GM18498 (cell line): ENCODE results near the gene HTR4.
"Not testable (repeated sequence)": the region's sequence is repeated elsewhere in the genome, so short reads cannot be mapped to it uniquely, and the experiment has no call there.

ENCODE experiments used
- ATAC-seq: cut with Tn5 transposase; IDR thresholded peaks from one replicate; pipeline ENCODE4 v1.9.1; 2021; ENCODE audit warnings: mild to moderate bottlenecking, moderate library complexity; ENCODE audit not compliant: unreplicated experiment

Gene HTR4

DNA sequence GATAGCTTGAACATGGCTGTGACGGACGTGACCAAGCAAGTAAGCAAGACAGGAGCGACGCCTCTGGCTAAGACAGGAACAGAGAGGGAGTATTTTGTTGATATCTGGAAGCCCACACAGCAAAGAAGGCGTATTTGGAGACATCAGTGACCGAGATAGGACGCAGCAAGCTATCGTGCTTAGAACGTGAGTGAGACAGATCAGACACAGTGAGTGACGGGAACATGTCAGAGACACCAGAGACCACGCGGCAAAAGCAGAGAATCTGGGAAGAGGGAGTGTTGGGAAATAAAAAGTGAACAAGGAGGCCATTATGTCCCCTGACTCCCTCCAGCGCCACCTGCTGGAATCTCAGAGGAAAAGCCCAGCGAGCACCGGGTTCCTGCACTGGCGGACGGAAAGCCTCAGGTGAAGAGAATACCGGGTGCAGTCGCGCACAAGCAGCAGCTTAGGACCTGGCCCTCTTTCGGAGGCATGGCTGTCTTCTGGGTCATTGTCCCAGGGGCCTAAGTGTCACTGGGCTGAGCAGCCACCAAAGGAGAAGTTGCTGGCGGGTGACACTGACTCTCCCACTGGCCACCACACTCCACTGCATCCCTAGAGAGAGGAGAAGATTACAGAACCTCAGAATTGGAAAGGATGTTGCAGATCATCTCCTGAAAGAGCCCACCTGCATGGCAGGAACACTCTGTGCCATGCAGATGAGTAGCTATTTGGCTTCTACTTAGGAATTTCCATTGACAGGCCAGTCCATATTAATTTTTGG, 171.4 kb downstream of the HTR4 start:
- peak; percentile 95 for ATAC-seq

DNA sequence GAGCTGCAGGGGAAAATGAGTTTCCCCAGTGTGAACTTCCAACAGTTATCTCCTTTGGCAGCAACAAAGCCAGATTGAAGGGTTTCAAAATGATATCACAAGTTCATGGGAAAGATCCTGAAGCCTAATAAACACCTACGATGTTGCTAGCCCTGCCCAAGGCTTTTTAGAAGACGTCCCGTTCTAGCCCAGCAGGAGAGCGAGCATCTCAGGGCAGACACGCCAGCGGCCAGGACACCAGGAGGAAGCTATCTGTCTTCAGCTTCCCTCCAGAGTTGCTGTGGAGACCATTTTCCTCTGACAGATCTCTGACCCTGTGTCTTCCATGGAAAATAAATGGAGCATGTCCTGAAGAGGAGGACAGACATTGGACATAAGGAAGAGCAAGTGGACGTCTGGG, 172.1 kb downstream of the HTR4 start:
- no peak for ATAC-seq

DNA sequence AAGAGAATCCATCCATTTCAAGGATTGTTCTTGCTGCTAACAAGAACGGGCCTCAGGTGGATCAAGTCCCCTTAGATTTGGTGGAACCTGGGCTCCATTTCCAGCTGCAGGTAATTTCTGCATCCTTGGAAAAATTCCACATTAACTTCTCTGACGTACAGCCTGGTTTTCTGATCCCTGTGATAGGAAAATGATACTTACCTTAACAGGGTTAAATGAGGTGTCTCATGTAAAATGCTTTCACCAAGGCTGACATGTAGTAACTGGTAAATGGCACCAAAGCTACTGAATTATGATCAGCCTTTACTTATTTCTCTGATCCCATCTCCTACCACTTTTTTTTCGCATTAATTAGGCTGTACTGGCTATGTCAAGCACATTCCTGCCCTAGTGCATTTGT, 176.9 kb downstream of the HTR4 start:
- no peak for ATAC-seq

DNA sequence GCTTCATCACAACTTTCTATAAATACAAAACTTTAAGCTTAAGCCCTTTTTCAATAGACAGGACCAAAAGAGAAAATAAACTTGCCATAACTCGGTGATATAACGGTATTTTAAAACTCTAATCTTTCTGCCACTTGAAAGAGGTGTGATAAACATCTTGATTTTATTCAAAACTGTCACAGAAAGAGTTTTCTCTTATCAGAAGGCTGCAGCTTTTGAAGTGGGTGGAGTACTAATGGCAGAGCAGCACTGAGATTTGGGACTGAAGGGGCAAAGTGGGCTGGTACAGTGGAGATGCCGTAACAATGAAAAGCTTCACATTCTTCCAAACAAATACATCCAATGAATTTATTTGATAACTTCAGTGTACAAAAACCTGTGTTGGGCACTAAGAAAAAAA, 178.0 kb downstream of the HTR4 start:
- no peak for ATAC-seq

DNA sequence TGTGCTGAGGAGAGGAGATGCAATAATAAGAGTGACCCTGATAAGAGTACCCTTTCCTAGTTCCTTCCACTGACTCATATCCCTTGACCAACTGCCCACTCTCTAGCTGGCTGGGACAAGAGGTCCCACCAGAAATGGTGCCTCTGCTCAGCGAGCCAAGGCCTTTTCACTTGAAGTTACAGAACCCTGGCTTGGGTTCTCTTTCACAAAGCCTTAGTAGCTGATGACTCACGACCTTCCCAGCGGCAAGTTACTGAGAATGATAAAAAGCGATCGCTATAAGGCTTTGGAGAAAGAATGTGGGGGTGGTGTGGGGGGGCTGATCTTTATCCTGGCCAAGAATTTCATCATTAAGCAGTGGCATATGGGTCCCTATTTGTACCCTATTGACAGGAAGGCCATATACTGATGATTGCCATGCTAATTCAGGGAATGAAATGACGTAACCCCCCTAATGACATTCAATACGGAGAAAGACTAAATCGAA, 180.3 kb downstream of the HTR4 start:
- ATAC-seq: no peak

DNA sequence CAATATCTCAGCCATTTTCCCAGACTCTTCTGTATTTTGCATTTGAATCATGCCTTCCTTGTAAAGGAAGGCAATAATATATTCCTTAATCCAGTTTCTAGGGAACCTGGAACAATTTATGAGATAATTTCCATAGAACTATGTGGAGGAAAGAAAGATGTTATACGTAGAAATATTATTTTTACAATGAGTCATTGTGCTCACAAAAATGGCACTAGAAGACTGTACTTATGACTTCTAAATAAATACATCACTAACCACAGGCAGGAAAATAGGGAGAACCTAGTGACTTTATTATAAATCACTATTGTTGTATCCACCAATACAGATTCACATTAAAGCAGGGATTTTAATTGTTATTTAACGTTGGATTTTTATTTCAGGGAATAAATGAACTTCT, 182.9 kb downstream of the HTR4 start:
- no peak for ATAC-seq

DNA sequence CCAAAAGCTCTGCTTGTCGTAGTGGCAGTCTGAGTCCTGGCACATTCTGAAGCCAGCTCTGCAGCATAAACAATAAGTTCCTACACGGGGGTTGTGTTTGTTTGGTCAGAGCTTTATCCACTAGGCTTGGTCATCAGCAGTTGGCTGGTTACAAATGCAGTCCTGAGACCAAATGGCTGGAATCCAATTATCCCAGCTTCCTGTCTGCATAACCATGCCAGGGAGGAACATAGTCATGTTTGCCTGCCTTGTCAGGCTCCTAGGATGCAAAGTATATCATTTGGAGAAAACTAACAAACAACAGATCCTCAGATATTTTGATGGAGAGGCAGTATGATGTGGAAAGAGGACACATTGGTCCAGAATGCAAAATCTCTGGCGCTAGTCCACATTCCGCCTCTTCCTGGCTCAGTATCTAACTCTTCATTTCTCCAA, 184.8 kb downstream of the HTR4 start:
- no peak for ATAC-seq

DNA sequence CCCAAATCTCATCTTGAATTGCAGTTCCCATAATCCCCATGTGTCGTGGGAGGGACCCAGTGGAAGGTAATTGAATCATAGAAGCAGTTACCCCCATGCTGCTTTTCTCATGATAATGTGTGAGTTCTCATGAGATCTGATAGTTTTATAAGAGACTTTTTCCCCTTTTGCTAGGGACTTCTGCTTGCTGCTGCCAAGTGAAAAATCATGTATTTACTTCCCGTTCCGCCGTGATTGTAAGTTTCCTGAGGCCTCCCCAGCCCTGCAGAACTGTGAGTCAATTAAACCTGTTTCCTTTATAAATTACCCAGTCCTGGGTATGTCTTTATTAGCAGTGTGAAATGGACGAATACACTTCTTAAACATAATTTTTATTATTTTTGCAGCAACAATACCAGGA, 185.6 kb downstream of the HTR4 start:
- ATAC-seq: not testable (repeated sequence)

DNA sequence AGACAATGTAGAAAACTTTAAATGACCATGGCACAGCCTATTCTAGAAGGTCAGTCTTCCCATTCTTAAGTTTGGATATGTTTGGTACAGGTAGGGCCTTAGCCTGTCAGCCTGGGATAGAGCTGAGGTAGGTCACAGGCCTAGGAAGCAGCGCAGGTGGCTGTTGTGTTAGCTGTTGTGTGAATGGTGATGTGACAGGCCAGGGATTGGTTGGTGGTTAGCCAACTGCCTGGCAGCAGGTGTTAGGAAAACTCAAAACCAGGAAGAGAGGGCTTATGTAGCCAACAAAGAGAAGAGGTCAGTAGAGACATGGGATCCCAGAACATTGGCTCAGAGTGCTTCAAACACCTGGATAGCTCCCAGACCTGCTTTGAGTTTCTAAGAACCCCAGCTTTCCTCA, 186.4 kb downstream of the HTR4 start:
- ATAC-seq: no peak

DNA sequence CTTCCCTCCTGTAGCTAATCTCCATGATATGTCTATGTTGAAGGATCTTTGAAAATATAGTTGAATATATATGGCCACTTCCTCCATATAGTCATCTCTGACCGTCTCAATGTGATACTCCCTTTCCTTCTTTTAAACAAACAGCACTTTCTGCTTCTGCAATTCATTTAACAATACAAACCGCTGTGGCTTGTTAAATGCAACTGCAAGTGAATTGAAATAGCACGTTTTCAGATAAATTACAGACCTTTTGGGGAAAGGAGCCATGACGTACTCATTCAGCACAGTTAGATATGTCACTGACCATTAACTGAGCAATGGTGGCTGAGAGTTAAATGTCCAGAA, 188.1 kb downstream of the HTR4 start:
- no peak for ATAC-seq

DNA sequence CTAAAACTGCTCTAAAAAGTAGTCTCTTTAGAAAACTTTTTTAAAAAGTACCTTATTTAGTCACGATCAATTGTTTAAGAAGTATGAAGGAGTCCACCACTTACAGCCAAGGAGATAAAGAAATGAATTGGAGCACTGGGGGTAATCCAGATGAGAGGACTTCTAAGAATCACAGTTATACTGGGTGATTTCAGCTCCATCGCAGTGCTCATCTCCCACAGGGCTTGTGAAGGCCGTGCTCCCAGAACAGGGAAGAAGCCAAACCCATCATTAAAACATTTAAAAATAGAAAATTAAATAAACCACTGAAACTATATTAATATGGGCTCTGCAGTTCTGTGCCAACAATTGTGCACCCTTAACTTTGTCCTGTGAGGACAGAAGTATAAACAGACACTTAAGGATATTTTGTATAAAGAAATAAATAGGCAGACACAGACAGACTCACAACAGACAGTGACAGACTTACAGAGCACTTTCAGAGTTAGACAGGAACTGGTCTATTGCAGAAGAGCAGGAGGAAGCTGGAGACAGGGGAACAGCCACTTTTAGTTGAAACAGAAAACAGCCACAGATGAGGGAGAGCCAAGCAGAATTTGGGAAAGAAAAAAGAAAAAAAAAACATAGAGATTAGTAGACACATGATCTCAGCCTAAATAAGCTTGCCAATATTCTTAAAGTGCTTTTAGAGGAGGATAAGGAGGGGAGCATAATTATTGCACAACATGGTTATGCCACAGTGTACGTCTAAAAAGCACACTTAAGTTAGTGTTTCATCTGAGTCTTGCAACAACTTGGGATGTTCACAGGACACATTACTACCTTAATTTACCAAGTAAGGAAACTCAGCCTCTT, 188.7 kb downstream of the HTR4 start:
- ATAC-seq: no peak

DNA sequence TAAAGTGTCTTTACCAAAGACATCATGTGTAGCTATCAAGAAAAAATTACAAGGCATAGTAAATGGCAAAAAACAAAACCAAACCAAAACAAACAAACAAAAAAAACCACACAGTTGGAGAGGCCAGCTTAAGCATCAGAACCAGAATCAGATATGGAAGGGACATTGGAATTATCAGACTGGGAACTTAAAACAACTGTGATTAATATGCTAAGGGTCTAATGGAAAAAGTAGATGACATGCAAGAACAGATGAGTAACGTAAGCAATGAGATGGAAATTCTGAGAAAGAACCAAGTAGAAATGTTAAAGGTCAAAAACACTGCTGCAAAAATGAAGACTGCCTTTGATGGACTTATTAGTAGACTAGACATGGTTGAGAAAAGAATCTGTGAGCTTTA, 194.7 kb downstream of the HTR4 start:
- ATAC-seq: no peak

DNA sequence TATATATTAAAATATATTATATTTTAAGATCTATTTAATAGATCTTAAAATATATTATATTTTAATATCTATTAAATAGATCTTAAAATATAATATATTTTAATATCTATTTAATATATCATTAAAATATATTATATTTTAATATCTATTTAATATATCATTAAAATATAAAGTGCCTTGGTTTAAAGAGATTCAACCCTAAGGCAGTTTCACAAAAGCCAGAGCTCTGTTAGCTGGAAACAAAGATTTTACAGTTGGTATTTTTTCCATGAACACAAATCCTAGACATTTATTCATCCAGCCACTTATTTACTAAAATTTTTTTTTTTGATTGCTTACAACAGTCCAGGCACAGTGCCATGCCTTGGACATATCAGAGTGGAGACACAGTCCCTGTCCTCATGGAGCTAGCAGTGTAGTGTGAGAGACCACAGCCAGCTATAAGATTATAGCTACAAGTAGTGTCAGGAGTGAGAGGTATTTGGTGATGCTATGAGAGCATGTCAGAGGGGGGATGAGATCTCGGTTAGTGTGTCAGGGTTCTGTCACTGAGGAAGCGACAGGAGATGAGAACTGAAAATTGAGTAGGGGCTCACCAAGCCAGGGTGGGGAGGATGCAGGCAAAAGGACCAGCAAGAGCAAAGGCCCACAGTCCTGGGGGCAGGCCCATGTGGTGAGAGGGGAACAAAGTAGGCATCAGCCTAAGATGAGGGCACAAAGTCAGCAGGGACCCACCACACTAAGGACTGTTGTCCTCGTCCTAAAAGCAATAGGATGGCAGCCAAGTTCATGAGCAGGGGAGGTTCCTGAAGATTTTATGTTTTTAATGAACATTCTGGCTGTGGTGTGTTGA, 196.1 kb downstream of the HTR4 start:
- ATAC-seq: no peak

DNA sequence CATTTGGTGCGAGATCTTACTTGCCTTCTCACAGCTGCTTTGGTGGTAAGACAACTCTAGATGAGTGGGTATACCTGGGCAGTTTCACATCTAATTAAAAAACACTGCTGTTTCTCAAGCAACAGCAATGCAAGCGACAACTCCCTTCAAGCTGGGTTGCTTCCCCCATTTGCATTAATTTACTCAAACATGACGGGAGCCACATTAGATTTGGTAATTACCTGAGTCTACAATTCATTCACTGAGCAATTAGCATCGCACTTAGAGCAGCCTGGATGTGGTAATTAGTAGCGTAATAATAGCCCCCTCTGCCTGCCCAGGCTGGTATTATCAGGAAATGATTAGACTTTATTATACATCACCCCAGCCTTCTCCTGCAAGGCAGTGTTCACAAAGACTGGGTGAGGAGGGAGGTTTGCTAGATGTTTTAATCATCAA, 197.1 kb downstream of the HTR4 start:
- ATAC-seq: peak; percentile 76

DNA sequence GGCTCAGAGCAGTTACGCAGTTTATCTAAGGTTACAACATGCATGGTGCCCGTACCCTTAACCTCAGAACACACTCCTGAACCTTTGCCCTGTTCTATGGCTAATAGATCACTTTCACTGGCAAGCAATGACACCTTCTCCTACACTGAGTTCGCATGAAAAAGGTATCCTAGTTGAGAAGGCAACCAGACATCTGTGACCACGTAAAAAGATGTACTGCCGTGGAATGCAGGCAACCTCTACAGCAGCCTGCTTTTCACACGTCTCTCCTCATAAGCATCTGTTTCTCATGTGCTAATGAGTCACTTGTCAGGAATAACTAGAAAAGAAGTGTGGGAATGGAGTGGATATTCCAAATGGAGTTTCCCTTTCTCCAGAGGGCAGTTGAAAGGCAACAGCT, 199.1 kb downstream of the HTR4 start:
- no peak for ATAC-seq

DNA sequence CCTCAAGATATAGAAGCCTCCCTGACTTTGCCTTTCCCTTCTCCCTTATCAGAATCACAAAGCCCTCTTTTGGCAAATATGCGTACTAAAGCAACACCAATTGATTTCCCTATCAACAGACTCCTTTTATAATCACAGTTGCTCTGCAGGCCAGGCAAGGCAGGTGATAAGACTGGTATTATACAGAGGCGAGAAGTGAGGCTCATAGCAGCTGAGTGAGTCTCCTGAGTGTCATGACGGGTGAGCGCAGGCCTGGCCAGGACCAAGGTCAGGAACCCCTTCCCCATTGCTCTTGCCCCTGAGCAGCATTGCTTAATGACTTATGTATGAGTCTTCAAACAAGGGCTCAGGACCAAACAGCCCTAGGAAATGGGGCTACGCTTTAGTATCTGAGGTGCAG, 199.8 kb downstream of the HTR4 start:
- no peak for ATAC-seq

DNA sequence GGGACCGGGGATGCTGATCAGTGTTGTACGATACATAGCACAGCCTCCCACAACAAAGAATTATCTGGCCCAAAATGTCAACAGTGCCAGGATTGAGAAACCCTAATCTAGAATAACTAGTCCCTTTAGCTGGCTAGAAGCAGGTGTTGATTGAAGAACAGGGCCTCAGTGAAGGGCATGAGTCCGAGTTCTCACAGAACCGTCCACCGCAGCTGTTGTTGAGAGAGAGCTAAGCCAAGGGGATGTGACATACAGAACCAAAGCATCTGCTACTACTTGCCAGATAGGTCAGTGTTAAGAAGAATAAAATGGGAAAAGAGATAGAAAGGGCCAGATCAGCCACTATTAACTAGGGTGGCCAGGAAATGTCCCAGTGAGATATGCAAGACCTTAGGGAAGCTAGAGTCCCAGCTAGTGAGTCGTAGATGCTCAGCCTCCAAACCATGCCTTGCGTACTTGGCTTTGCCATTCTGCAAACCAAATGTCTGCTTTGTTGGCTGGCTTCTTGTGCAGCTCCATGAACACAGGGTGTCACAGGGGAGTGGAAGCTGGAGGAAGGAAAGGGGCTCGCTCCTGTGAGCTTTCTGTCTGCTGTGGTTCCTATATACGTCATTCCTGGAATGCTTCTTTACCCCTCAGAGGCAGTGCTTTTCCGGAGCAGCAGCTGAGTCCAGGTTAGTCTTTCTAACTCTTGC, 201.7 kb downstream of the HTR4 start:
- no peak for ATAC-seq

DNA sequence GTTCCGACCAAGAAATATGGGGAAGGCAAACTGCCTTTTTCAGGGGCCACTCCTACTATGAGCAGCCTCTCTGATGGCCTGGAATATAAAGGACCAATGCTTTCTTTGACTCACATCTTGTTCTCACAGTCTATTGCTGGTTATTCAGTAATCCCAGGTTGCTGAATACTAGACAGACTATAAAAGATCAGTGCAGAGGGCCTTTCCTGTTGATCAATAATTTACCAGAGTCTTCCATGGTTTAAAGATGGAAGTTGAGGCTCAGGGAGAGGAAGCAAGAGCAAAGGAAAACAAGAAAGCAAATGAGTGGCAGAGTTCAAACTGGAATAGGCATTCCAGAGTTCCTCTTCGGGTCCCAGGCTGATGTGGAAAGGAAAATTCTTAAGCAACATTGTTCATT, 207.7 kb downstream of the HTR4 start:
- ATAC-seq: no peak

DNA sequence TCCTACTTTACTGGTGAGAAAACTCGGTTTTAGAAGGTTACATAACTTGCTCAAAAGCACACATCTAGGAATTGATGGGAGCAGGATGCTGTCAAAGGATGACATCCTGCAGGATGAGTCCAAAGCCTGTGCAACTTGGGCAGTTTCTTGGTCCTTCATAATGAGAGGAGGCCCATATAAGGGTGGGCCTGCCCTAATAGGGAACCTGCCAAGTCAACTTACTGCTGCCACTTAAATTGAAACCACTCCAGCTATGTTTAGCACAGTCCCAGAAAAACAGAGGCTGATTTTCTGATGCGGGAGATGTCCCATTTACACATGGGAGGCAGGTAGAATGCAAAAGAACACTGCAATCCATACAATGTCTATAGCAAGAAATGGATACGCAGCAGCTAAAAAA, 208.7 kb downstream of the HTR4 start:
- ATAC-seq: no peak

DNA sequence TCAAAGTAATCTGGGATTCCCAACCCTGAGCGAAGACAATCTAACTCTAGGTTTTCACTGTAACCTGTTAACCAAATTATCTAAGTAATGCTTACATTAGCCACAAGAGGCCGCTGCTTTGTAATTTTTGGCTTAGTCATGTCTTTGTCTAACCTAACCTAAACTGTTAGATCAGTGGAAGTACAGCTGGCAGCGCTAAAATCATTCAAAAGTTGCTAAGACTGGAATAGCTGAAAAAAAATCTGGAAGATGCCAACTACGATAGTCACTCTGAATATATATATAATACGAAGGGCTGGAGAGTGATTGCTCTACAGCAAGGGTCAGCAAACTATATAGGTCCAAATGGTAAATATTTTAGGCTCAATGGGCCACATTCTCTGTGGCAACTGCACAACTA, 210.3 kb downstream of the HTR4 start:
- peak; percentile 84 for ATAC-seq

DNA sequence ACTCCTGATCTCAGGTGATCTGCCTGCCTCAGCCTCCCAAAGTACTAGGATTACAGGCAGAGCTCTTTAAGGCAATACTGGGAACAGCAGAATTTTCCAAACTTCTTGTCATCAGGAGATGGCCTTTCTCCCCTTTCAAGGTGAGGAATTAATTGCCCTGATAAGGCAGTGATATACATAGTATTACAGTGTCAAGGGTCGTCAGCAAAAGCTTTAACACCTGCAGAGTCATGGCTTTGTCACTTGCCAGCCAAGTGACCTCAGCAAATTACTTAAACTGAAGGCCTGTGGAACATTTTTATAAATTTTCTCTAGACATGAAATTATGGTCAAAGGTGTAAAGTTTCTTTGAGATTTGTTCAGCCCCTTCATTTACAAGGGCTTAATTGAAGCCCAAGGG, 211.1 kb downstream of the HTR4 start:
- ATAC-seq: no peak
